T-helper 2 cell treated with Interferon-gamma antibody and Interleukin-4, amounts not matched to agents 5 μg/mL and 100 μg/mL, for 36 hours (primary cell): ENCODE data around the gene SCN4A.
"Not testable (repeated sequence)": the region's sequence is repeated elsewhere in the genome, so short reads cannot be mapped to it uniquely, and the experiment has no call there.

ENCODE experiments used
- DNase-seq: peaks from one replicate; pipeline ENCODE4 v3.0.0; 2021; ENCODE audit warnings: low spot score
- H3K27ac Mint-ChIP-seq: one replicate; pipeline ENCODE4 v1.8.0; 2021; ENCODE audit warnings: mild to moderate bottlenecking, mixed read lengths
- H3K27me3 Mint-ChIP-seq: one replicate; pipeline ENCODE4 v1.8.0; 2021; ENCODE audit warnings: low read depth, mixed read lengths
- H3K36me3 Mint-ChIP-seq: one replicate; pipeline ENCODE4 v1.8.0; 2021; ENCODE audit warnings: low read depth, mixed read lengths
- H3K4me1 Mint-ChIP-seq: one replicate; pipeline ENCODE4 v1.8.0; 2021; ENCODE audit warnings: low read depth, mixed read lengths
- H3K4me3 Mint-ChIP-seq: one replicate; pipeline ENCODE4 v1.8.0; 2022; ENCODE audit warnings: mild to moderate bottlenecking, moderate library complexity, mixed read lengths
- H3K9me3 Mint-ChIP-seq: one replicate; pipeline ENCODE4 v1.8.0; 2021; ENCODE audit warnings: mixed read lengths

SCN4A gene

GRCh38 chr17:63907161-63907778, 65.4 kb downstream of the SCN4A start:
- not testable (repeated sequence) for H3K4me3 Mint-ChIP-seq, H3K4me1 Mint-ChIP-seq, H3K36me3 Mint-ChIP-seq, H3K27me3 Mint-ChIP-seq, H3K27ac Mint-ChIP-seq, H3K9me3 Mint-ChIP-seq, DNase-seq

- DNase-seq, H3K4me3 Mint-ChIP-seq, H3K27ac Mint-ChIP-seq, H3K9me3 Mint-ChIP-seq, H3K36me3 Mint-ChIP-seq, H3K4me1 Mint-ChIP-seq: not testable (repeated sequence)
- peaks cover 12% of the 10 kb centered on the region for H3K27me3 Mint-ChIP-seq
Observed at GRCh38 chr17:63904796-63905195, 67.9 kb downstream of the SCN4A start.

GRCh38 chr17:63903787-63904201, 68.9 kb downstream of the SCN4A start:
- not testable (repeated sequence) for H3K27me3 Mint-ChIP-seq, H3K36me3 Mint-ChIP-seq, DNase-seq, H3K9me3 Mint-ChIP-seq, H3K4me1 Mint-ChIP-seq, H3K27ac Mint-ChIP-seq, H3K4me3 Mint-ChIP-seq

GRCh38 chr17:63901971-63902370, 70.7 kb downstream of the SCN4A start:
- not testable (repeated sequence) for H3K9me3 Mint-ChIP-seq, H3K4me1 Mint-ChIP-seq, H3K4me3 Mint-ChIP-seq, DNase-seq, H3K36me3 Mint-ChIP-seq, H3K27me3 Mint-ChIP-seq, H3K27ac Mint-ChIP-seq

- H3K4me1 Mint-ChIP-seq, H3K9me3 Mint-ChIP-seq, H3K36me3 Mint-ChIP-seq, H3K4me3 Mint-ChIP-seq, H3K27ac Mint-ChIP-seq: not testable (repeated sequence)
- DNase-seq: peak; percentile 38
- H3K27me3 Mint-ChIP-seq: peaks cover 10% of the 10 kb centered on the region
Observed at GRCh38 chr17:63898899-63899798, 73.6 kb downstream of the SCN4A start.

- not testable (repeated sequence) for H3K4me1 Mint-ChIP-seq, H3K36me3 Mint-ChIP-seq, DNase-seq, H3K4me3 Mint-ChIP-seq, H3K9me3 Mint-ChIP-seq, H3K27ac Mint-ChIP-seq
- peaks cover 19% of the 10 kb centered on the region for H3K27me3 Mint-ChIP-seq
Observed at GRCh38 chr17:63896524-63897354, 76.0 kb downstream of the SCN4A start, which contains the start of gene CSH1. CSH1 (minus strand) TSS chr17:63896574; CDS start chr17:63896511, 63 bp downstream.

- not testable (repeated sequence) for H3K36me3 Mint-ChIP-seq, H3K9me3 Mint-ChIP-seq, H3K27ac Mint-ChIP-seq, H3K4me3 Mint-ChIP-seq, H3K4me1 Mint-ChIP-seq, DNase-seq
- peaks cover 21% of the 10 kb centered on the region for H3K27me3 Mint-ChIP-seq
Observed at GRCh38 chr17:63894821-63895220, 77.9 kb downstream of the SCN4A start.

- H3K4me3 Mint-ChIP-seq, H3K9me3 Mint-ChIP-seq, H3K27ac Mint-ChIP-seq, DNase-seq, H3K36me3 Mint-ChIP-seq, H3K4me1 Mint-ChIP-seq: not testable (repeated sequence)
- peaks cover 23% of the 10 kb centered on the region for H3K27me3 Mint-ChIP-seq
Observed at GRCh38 chr17:63894021-63894420, 78.7 kb downstream of the SCN4A start.

GRCh38 chr17:63892316-63893037, 80.2 kb downstream of the SCN4A start:
- not testable (repeated sequence) for H3K9me3 Mint-ChIP-seq, H3K27ac Mint-ChIP-seq, H3K36me3 Mint-ChIP-seq, DNase-seq, H3K4me1 Mint-ChIP-seq, H3K4me3 Mint-ChIP-seq
- H3K27me3 Mint-ChIP-seq: peaks cover 25% of the 10 kb centered on the region

- H3K27ac Mint-ChIP-seq, DNase-seq, H3K4me1 Mint-ChIP-seq, H3K36me3 Mint-ChIP-seq, H3K4me3 Mint-ChIP-seq, H3K9me3 Mint-ChIP-seq: not testable (repeated sequence)
- H3K27me3 Mint-ChIP-seq: peaks cover 29% of the 10 kb centered on the region
Observed at GRCh38 chr17:63889026-63889848, 83.5 kb downstream of the SCN4A start.
